Left hindlimb (tissue), 1 donor: ENCODE results near the gene IL6ST.
"Not testable (repeated sequence)": the region's sequence is repeated elsewhere in the genome, so short reads cannot be mapped to it uniquely, and the experiment has no call there.

ENCODE experiments used
- DNase-seq: peaks from one replicate; pipeline ENCODE4 v3.0.0-alpha.2; 2018

IL6ST gene

DNA sequence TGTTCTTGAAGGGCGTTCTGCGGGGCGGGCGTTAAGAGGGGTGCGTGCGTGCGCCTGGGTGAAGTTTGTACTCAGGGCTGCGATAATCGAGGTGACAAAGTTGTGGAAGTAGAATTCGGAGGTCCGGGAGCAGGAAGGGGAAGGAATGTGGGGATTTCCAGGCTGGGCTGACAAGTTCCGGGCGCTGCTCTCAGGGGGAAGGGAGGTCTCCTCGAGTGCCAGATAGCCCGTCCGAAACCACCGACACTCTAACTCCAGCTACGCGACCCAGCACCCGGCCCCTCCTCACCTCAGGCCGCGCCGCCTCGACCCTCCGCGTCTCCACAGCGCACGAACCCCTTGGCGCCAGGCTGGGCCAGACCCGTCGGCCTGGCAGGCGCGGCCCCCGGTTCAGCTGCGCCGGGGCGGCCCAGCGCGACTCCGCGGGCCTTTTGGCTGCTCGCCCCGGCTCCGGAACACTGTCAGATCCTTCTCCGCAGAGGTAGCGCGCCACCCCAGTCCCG, at the start of gene IL6ST:
TSS of gene IL6ST (minus strand) at position 469 of the 503 bp plus-strand sequence. CDS start 18,685 bp downstream, outside the sequence.
- no peak for DNase-seq

DNA sequence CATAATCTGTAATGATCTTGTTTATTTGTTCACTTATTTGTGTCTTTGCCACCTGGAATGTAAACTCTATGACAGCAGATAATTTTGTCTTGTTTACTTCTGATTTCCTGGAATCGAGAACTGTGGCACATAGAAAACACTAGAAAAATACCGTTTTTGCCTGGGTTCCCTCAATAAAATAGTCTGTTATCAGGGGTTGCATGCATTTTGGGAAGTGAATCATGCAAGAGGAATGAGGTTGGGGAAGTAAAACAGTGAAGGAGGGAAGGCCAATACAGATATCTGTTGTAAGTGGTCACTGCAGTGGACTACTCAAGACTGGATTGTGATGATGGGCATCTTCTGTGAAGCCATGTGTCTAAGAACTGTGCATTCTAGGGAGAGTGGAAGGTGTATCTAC, 45.2 kb upstream of the IL6ST start:
- no peak for DNase-seq

DNA sequence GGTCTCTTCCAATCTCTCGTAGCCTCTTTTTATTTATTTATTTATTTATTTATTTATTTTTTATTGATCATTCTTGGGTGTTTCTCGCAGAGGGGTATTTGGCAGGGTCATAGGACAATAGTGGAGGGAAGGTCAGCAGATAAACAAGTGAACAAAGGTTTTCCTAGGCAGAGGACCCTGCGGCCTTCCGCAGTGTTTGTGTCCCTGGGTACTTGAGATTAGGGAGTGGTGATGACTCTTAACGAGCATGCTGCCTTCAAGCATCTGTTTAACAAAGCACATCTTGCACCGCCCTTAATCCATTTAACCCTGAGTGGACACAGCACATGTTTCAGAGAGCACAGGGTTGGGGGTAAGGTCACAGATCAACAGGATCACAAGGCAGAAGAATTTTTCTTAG, 43.4 kb upstream of the IL6ST start:
- not testable (repeated sequence) for DNase-seq

DNA sequence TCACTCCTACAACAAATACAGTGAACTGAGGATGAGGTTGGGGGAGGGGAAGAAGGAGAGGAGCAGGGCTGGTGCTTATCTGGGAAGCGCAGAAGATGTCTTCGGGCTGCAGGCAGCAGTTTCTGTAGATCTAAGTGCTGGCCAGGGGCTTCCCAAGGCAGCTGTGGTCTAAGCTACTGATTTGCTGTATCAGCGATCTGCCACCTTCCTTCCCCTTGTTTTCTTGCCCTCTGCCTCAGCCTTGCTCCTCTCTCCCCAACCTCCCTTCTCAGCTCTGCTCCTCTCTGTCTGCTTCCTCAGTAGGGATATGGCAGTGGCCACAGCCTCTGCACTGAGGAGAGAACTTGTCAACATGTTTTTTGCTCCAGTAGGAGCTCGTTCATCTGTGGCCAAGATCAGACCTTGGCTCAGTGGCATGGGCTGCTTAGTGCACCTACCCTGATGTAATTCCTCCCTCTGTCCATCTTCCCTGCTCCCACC, 42.8 kb upstream of the IL6ST start:
- no peak for DNase-seq

DNA sequence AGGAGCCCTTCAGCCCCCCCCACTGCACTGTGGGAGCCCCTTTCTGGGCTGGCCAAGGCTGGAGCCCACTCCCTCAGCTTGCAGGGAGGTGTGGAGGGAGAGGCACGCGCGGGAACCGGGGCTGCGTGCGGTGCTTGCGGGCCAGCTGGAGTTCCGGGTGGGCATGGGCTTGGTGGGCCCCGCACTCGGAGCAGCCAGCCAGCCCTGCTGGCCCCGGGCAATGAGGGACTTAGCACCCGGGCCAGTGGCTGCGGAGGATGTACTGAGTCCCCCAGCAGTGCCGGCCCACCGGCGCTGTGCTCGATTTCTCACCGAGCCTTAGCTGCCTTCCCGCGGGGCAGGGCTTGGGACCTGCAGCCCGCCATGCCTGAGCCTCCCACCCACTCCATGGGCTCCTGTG, 40.6 kb upstream of the IL6ST start:
- DNase-seq: not testable (repeated sequence)

DNA sequence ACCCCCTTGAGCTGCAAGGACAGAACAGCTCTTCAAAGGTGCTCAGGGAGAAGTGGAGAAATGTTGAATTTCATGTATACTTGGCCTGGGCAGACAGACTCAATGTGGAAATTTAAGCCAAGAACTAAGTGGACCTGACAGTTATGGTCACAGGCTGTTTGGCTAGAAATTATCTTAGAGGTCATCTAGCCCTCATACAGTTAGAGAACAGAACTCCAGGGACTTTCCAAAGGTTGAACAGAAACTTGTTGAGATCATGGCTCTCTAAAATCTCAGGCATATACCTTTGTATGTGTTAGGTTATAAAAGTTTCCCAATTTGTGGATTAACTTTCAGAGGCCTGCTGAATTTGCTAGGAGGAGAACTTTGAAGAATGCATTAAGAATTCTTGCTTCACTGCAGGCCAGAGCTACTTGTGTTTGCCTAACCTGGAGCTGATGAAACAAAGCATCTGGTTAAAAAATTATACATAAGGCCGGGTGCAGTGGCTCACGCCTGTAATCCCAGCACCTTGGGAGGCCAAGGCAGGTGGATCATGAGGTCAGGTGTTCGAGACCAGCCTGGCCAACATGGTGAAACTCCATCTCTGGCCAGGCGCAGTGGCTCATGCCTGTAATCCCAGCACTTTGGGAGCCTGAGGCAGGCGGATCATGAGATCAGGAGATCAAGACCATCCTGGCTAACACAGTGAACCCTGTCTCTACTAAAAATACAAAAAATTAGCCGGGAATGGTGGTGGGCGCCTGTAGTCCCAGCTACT, 35.3 kb upstream of the IL6ST start:
- not testable (repeated sequence) for DNase-seq

DNA sequence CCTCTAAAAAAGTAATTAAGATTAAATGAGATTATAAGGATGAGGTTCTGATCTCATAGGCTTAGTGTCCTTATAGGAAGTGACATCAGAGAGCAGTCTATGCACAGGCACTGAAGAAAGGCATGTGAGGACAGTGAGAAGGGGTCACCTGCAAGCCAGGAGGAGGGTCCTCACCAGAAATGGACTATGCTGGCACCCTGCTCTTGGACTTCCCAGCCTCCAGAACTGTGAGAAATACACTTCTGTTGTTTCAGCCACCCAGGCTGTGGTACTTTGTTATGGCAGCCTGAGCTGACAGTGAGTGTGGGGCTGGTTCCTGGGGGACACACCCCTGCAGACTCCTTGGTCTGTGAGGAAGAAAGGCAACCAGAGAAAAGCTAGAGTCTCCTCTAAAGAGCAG, 34.7 kb upstream of the IL6ST start:
- no peak for DNase-seq

DNA sequence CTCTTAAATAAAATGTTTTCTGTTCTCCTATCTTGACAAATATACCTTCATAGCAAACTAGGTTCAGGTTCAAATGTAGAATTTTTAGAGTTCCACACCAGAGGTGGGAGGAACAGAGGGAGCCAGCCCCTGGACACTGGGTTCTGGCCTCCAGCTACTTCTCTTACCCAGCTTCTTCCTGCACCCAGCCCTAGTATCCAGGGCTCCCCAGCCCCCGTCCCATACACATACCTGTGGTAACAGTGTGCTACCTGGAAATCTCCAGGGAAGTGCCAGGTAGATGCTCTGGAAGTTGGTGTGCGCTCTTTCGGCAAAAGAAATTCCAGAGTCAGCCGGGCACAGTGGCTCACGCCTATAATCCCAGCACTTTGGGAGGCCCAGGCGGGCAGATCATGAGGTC, 33.9 kb upstream of the IL6ST start:
- DNase-seq: no peak

DNA sequence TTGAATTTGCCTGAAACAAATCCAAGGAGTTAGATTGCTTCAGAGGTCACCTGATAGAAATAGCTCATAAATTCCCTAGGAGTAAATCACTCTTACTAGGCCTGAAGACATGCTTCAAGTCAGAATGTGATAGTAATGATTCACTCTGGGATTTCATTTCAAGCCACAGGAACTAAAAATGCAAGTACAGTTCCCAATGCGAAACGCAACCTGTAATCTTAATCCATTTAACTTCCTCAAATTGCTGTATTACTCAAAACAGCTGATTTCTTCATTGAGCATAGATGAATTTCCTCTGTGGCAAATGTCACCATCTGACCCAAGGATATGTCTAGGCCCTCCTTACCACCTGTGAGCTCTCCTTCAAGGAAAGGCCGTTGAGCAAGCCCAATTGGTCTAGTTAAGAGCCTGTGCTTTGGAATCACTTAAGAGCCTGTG, 32.1 kb upstream of the IL6ST start:
- no peak for DNase-seq

DNA sequence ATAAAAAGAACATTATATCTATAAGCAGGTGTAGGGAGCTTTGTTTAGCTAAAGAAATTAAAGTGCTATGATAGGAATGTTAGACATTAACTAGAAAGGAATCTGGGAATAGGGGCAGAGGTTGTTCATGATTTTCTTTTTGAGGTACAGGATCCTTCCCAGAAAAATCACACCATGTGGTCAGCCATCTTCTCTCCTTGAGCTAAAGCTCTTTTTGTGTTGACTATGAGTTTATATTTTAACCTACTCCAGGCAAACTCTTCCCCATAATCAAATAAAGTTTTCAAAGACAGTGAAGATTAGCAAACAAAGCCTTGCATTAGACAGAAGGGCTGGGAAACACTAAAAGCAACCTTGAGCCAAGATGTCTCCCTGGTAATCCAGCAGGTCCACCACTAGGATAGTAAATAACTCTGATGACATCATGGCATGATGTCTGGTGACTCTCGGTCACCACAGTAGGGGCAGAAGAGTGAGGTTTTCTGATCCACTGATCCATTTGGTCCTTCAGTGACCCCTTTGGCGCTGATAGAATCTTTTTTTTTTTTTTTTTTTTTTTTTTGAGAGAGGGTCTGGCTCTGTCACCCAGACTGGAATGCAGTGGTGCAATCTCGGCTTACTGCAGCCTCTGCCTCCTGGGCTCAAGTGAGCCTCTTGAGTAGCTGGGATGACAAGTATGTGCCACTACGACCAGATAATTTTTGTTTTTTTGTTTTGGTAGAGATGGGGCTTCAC, 30.6 kb upstream of the IL6ST start:
- no peak for DNase-seq

DNA sequence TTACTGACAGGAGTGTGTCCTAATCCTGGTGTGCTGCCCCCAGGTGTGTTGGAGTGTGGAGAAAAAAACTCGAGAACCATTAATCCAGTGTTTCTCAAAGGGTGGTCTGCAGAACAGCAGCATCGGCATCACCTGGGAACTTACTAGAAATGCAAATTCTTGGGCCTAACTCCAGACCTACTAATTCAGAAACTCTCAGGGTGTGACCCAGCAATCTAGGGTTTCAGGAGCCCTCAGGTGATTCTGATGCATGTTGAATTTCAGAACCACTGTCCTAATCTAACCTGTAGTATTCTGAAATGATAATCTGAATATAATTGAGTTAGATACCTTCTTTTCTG, 30.0 kb upstream of the IL6ST start:
- DNase-seq: no peak

DNA sequence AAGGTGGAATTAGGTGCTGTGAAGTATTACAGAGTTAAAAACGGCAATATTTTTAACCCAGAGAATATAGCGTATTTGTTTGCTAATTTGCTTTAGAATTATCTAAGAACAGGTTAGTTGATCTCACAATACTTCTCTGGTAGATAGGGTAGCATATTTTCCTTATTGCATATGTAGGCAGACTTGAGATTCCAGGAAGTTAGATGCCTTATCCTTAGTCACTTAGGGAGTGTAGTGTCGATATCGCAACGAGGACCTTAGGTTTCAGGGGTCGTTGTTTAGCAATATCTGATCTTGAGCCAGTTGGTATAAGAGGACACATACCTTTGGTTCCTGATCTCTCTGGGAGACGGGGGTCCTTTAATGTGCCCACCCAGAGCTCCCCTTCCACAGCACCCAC, 28.5 kb upstream of the IL6ST start:
- no peak for DNase-seq

DNA sequence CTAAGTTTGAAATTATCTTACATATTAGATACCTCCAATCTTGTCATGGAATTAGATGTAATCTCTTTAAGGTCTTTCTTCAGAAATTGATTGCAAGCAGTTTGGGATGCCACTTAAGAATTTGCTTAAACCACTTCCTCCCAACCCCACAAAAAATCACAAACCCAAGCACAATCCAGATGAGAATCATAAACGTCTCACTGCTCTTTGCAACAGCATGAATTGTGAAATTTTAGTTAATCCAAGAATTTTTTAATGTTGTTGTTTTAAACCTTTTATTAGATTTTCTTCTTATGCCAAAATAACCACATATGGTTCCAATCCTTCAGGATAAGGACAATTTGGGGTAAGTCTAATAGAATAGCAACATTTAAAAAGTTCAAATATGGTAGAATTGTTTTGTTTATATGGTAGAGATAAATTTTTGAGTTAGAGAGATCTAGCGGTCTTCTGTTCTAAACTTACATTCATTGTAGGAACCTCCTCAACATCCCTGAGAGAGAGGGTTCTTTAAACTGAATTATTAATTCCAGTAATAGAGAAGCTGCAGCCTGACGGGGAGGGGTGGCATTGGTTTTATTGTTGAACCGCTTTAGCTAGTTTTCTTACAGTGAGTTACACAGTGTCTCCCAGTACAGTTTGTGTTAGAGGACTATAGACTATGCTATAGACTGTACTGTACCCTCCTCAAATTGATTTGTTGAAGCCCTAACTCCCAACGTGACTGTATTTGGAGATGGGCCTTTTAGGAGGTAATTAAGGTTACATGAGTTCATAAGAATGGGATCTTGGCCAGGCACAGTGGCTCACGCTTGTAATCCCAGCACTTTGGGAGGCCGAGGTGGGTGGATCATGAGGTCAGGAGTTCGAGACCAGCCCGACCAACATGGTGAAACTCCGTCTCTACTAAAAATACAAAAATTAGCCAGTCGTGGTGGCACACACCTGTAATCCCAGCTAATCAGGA, 24.8 kb upstream of the IL6ST start:
- no peak for DNase-seq

DNA sequence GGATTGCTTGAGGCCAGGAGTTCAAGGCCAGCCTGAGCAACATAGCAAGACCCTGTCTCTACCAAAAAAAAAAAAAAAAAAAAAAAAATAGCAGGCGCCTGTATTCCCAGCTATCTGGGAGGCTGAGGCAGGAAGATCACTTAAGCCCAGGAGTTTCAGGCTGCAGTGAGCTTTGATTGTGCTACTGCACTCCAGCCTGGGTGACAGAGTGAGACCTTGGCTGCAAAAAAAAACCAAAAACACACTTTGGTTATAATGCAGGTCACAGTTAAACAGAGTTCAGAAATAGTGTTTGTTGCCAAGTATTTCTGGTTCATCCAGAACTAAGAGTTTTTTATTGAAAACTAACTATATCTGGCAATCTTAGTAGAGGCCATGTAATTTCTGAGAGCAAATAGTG, 24.1 kb upstream of the IL6ST start:
- DNase-seq: no peak

DNA sequence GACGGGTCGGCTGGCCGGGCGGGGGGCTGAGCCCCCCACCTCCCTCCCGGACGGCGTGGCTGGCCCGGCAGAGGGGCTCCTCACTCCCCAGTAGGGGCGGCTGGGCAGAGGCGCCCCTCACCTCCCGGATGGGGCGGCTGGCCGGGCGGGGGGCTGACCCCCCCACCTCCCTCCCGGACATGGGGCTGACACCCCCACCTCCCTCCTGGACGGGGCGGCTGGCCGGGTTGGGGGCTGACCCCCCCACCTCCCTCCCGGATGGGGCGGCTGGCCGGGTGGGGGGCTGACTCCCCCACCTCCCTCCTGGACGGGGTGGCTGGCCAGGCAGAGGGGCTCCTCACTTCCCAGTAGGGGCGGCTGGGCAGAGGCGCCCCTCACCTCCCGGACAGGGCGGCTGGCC, 19.9 kb upstream of the IL6ST start:
- not testable (repeated sequence) for DNase-seq

DNA sequence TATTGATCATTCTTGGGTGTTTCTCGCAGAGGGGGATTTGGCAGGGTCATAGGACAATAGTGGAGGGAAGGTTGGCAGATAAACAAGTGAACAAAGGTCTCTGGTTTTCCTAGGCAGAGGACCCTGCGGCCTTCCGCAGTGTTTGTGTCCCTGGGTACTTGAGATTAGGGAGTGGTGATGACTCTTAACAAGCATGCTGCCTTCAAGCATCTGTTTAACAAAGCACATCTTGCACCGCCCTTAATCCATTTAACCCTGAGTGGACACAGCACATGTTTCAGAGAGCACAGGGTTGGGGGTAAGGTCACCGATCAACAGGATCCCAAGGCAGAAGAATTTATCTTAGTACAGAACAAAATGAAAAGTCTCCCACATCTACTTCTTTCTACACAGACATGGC, 19.2 kb upstream of the IL6ST start:
- not testable (repeated sequence) for DNase-seq

DNA sequence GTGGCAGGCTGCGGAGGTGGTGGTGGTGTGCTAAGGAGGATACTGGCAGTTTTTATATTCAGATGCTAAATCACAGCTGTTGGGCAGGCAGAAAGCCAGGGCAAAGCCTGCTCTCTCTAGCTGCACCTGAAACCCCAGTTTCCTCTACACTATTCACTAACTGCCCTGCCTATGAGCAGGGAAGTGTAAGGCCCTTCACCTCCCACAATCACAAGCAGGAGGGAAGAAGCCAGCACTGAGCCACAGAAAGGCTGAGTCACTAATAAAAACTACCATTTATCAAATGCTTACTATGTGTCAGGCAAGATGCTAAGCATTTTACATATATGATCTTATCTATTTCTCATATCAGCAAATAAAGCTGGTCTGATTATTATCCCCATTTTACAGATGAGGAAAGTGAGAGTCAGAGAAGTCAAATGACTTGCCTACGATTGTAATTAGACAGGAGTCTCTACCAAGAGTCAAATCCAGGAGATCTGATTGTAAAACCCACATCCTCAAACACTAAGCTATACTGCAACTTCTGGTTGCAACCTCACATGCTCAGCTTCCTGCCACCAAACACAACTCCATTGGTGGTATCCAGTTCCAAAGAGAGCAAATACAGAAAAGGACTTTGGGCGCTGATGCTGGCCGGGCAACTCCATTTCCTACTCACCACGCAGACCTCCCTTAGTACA, 17.7 kb upstream of the IL6ST start:
- no peak for DNase-seq

DNA sequence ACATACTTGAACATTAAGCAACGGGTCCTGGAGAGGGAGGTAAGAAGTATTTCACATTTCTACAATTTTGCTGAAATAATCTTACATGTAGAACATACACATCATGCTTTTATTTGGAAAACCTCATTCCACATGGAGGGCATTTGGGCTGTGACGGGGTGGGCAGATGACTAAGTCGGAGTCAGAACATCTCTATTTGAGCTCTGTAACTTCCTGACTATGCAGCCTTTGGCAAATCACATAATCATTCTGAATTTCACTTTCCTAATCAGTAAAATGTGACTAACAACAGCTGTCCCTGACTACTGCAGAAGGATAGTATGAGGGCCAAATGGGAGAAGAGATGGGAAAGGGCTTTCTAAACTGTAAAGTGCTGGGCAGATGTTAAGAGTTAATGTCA, 17.1 kb upstream of the IL6ST start:
- no peak for DNase-seq

DNA sequence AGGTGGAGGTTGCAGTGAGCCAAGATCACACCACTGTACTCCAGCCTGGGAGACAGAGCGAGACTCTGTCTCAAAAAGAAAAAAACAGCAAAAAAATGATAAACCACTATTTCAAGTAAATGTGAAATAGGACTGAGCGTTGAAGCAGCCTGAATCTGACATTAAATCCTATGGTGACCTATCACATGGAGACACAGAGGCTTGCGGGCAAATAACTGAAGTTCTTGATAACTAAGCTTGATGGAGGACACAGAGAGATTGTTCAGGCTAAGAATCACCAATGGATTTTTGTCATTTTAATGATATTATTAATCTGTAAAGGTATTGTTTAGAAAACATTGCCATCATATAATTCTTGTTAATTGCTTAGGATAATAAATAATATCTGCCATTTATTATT, 15.7 kb upstream of the IL6ST start:
- DNase-seq: no peak

DNA sequence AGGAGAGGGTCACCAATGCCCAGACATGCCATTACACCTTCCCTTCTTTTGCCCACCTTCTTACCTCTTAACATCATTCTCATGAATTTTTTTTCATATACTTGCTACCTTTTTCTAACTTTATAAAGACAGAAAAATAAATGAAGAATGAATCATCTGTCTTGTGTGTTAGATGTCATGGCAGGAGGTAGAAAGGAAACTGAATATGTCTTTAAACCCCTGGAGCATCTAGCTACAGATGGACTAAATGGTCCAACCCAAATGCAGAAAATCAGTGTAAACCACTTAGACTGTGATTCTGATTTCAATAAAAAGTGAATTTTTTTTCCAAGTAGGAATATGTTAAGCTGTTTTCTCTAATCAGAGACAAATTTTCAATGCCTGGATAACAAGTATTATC, 11.8 kb upstream of the IL6ST start:
- no peak for DNase-seq

DNA sequence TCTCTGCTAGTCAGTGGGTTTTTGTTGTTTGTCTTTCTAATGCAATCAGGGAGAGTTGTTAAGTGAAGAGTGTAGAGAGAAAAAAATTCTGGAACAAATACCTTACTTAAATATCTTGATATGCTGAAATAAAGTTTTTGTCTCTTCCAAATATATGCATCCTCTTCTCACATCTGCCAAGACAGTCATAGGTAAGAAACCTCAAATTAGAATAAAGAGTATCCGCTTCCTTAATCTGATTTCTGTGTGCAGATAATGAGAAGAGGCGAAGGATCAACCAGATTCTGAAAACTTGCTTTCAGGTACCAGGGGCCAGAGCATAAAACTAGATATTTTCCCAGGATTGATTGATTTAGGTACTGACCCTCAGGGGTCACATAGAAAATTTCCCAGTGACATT, 11.3 kb upstream of the IL6ST start:
- DNase-seq: no peak

DNA sequence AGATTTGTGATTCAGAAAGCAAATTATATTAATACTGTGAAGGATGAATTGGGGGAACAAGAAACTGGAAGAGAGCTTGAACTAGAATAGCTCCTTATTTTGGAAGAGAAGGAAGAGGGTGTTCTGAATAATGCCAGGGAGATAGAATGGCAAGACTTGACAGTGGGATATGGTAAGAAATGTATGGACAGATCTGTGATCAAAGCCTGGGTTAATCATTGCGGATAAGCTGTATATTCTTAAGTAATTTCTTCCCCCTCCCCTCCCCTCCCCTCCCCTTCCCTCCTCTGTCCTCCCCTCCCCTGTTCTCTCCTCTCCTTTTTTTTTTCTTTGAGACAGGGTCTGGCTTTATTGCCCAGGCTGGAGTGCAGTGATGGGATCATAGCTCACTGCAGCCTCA, 10.1 kb upstream of the IL6ST start:
- DNase-seq: no peak
